Uterus (tissue), 4 donors: ENCODE measurements around the gene MVP. TPM values are rescaled to one million over a fixed set of nuclear protein-coding genes. Genes with fewer than 3 reads are reported as not detected.
A peak's percentile ranks its signal among the peaks of the same experiment; 100 is the strongest.
"Not testable (repeated sequence)": the region's sequence is repeated elsewhere in the genome, so short reads cannot be mapped to it uniquely, and the experiment has no call there.

Source experiments
- DNase-seq, 2 donors: peaks; one replicate each; pipeline ENCODE4 v3.0.0-alpha.2; 2019 to 2020
- H3K27ac ChIP-seq, 2 donors: fragments of 200-600 bp; sonication (generic); 1 replicate in 1 of 2; 2 replicates in 1 of 2; pipeline ENCODE4 v1.5.1; 2016 to 2018
- H3K27me3 ChIP-seq, 2 donors: fragments of 200-600 bp; sonication (generic); one replicate each; pipeline ENCODE4 v1.5.1; 2018 to 2019; ENCODE audit warnings: control low read depth in 1 of 2
- H3K36me3 ChIP-seq, 2 donors: fragments of 200-600 bp; sonication (generic); one replicate each; pipeline ENCODE4 v1.5.1; 2019; ENCODE audit warnings: control low read depth in 1 of 2
- H3K4me1 ChIP-seq, 2 donors: fragments of 200-600 bp; sonication (generic); one replicate each; pipeline ENCODE4 v1.5.1; 2018 to 2019; ENCODE audit warnings: control low read depth in 1 of 2
- H3K4me3 ChIP-seq, 2 donors: fragments of 200-600 bp; sonication (generic); 1 replicate in 1 of 2; 2 replicates in 1 of 2; pipeline ENCODE4 v1.5.1; 2018 to 2019; ENCODE audit warnings: mild to moderate bottlenecking in 1 of 2
- H3K9me3 ChIP-seq, 2 donors: fragments of 200-600 bp; sonication (generic); one replicate each; pipeline ENCODE4 v1.5.1; 2019; ENCODE audit warnings: control low read depth in 1 of 2
- POLR2A ChIP-seq, 2 donors: fragments of 450-650 bp; IDR thresholded peaks; one replicate each; pipeline ENCODE4 v1.6.1; 2016; ENCODE audit warnings: antibody characterized with exemption in 2 of 2, mild to moderate bottlenecking in 1 of 2, moderate library complexity in 1 of 2
- intact Hi-C: fragments of 100-400 bp; cut with DNase I; formaldehyde crosslinking; loops from one replicate; pipeline ENCODE4 v1.15.1; 2023; ENCODE audit warnings: low total_unique reads
- total RNA-seq, 4 donors: library from RNA; depleted of rRNA in 3 of 4; stranded (reverse); fragments of >200 nt in 3 of 4; gene quantifications; one replicate each; pipeline versions ENCODE4 v1.1.0 to v1.2.4, GENCODE V29; 2014 to 2023
- TF ChIP-seq, protein P1 (sequence below), 4 experiments: fragments of 200-600 bp in 2 of 4; fragments of 450-650 bp in 2 of 4; sonication (generic) in 2 of 4; IDR thresholded peaks; one replicate each; pipeline ENCODE4 v1.5.1; 2016 to 2019; ENCODE audit warnings: antibody characterized with exemption in 4 of 4, mild to moderate bottlenecking in 2 of 4, moderate library complexity in 1 of 4
- donor health status: DM: yes; HTN: yes; CAD: no.

MVP gene
- total RNA-seq, 4 donors from 2014 or later: 38.4 to 132 (median 67.4) TPM

DNA sequence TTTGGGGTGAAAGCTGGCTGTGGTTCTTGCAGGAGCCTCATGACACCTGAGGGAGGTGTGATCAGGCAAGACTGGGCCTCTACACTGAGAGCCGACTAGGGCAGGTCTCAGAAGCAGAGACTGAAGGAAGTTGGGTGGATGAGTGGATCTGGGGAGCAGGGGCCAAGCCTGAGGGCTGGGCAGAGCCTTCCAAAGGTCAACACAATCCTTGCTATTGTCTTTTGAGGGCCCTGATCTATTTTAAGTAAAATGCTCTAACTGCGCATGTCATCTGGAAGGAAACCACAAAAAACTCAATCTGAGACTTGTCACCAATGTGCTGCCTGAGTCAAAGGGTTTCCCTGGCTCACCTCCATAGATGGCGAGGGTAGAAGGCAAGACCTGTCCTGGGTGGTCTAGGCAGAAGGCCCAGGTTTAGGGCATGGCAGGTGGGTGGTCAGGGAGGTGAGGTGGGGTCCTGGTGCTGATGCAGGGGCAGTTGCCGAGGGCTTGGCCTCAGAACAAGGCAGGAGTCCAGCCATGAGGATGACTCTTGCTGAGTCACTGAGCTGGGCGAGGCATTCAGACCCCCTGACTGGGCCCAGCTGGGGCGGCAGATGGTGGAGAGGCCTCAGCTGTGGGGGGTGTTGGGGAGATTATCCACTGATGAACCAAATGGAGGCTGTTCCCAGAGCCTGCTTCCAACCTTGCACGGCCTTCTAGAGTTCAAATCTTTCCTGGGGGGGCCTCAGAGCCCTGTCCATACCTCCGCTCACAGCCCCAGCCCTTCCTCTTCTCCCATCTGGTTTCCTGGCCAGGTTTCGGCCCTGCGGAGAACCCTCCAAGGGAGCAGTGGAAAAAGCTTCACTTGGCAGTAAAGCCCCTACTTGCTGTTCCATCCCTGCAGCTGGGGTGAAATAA, 5.1 kb downstream of the MVP start:
- Histone ChIP-seq H3K9me3 (no peaks in the 10 kb centered on the region), H3K36me3 (no peaks in the 10 kb centered on the region), H3K4me1 (peaks cover 7 to 21% of the 10 kb centered on the region in 2 donors), H3K27me3 (no peaks in the 10 kb centered on the region), H3K4me3 (peak overlapping the region in 1 of 2 donors; percentile 1), H3K27ac (peak overlapping the region; percentile 79 to 91)
- intact Hi-C loops: no loop called here
- DNase-seq: peak; percentile 74 to 79
- TF ChIP-seq POLR2A (IDR thresholded peaks at IDR 0.05): no peak
- TF ChIP-seq, protein P1, sequence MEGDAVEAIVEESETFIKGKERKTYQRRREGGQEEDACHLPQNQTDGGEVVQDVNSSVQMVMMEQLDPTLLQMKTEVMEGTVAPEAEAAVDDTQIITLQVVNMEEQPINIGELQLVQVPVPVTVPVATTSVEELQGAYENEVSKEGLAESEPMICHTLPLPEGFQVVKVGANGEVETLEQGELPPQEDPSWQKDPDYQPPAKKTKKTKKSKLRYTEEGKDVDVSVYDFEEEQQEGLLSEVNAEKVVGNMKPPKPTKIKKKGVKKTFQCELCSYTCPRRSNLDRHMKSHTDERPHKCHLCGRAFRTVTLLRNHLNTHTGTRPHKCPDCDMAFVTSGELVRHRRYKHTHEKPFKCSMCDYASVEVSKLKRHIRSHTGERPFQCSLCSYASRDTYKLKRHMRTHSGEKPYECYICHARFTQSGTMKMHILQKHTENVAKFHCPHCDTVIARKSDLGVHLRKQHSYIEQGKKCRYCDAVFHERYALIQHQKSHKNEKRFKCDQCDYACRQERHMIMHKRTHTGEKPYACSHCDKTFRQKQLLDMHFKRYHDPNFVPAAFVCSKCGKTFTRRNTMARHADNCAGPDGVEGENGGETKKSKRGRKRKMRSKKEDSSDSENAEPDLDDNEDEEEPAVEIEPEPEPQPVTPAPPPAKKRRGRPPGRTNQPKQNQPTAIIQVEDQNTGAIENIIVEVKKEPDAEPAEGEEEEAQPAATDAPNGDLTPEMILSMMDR (IDR thresholded peaks at IDR 0.05): no peak

DNA sequence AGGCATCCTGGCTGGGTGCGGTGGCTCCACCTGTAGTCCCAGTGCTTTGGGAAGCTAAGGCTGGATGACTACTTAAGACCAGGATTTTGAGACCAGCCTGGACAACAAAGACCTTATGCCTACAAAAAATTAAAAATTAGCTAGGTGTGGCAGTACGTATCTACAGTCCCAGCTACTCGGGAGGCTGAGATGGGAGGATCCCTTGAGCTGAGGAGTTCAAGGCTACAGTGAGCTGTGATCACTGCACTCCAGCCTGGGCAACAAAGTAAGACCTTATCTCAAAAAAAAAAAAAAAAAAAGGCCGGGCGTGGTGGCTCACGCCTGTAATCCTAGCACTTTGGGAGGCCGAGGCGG, 6.1 kb downstream of the MVP start:
- no peak overlapping the region for H3K4me3 ChIP-seq
- H3K27me3 ChIP-seq: no peaks in the 10 kb centered on the region
- peaks cover 7 to 21% of the 10 kb centered on the region in 2 donors for H3K4me1 ChIP-seq
- no peaks in the 10 kb centered on the region for H3K9me3 ChIP-seq
- no peaks in the 10 kb centered on the region for H3K36me3 ChIP-seq
- no peak for DNase-seq
- H3K27ac ChIP-seq: peak overlapping the region; percentile 79 to 91
- intact Hi-C loops: no loop called here
- TF ChIP-seq, protein P1 (IDR thresholded peaks at IDR 0.05): no peak
- no peak for TF ChIP-seq POLR2A (IDR thresholded peaks at IDR 0.05)

DNA sequence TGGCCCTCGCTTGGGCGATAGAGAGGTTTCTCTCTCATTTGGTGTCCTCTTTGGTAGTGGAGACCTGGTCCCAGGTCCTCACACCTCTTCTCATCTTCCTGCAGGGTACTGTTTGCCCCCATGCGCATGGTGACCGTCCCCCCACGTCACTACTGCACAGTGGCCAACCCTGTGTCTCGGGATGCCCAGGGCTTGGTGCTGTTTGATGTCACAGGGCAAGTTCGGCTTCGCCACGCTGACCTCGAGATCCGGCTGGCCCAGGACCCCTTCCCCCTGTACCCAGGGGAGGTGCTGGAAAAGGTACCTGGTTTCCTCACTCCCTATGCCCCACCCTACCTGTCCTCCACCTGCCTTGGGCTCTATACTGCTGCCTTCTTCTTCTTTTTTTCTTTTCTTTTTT, 10.5 kb downstream of the MVP start:
- Histone ChIP-seq H3K27ac (no peak overlapping the region), H3K9me3 (no peaks in the 10 kb centered on the region), H3K4me3 (no peak overlapping the region), H3K36me3 (no peaks in the 10 kb centered on the region), H3K27me3 (no peaks in the 10 kb centered on the region), H3K4me1 (peaks cover 0 to 5% of the 10 kb centered on the region in 2 donors)
- DNase-seq: no peak
- no peak for TF ChIP-seq POLR2A (IDR thresholded peaks at IDR 0.05)
- TF ChIP-seq, protein P1 (IDR thresholded peaks at IDR 0.05): no peak
- intact Hi-C loops: no loop called here

DNA sequence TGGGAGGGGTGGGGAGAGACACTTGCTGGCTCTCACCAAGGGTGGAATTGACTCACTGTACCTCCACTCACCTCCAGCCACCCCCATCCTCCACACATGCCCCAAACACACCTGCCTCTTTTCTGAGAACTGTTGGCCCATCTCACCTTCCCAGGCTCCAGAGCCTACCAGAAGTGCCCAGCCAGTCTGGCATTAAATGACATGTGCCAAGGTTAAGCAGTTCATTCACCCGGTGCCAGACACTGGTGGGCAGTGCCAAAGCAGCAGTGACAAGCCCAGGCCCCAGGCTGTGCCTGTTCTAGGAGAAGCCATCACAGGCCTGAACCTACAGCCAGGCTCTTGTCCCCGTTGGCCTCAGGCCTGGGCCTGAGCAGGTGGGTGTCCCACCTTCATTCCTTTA, 11.2 kb downstream of the MVP start:
- no peaks in the 10 kb centered on the region for H3K9me3 ChIP-seq
- H3K27me3 ChIP-seq: no peaks in the 10 kb centered on the region
- no peak overlapping the region for H3K27ac ChIP-seq
- TF ChIP-seq, protein P1 (IDR thresholded peaks at IDR 0.05): no peak
- TF ChIP-seq POLR2A (IDR thresholded peaks at IDR 0.05): no peak
- intact Hi-C loops: no loop called here
- no peak overlapping the region for H3K4me3 ChIP-seq
- H3K36me3 ChIP-seq: no peaks in the 10 kb centered on the region
- no peaks in the 10 kb centered on the region for H3K4me1 ChIP-seq
- DNase-seq: no peak

DNA sequence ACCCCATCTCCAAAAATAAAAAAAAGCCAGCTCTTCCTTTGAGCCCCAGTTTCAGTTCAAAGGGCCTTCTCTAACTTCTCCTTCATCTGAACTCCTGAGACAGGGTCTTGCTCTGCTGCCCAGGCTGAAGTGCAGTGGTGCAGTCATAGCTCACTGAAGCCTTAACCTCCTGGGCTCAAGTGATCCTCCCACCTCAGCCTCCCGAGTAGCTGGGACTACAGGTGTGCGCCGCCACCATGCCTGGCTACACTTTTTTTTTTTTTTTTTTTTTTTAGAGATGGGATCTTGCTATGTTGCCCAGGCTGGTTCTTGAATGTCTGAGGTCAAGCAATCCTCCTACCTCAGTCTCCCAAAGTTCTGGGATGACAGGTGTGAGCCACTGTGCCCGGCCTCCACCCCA, 13.0 kb downstream of the MVP start:
- H3K27me3 ChIP-seq, intact Hi-C loops, H3K9me3 ChIP-seq, H3K36me3 ChIP-seq, DNase-seq, H3K4me3 ChIP-seq, H3K27ac ChIP-seq, H3K4me1 ChIP-seq: not testable (repeated sequence)
